Lower lobe of right lung (tissue), 2 donors: ENCODE results near the gene CTNNA2. TPM values are rescaled to one million over a fixed set of nuclear protein-coding genes. Genes with fewer than 3 reads are reported as not detected.

Experiments
- ATAC-seq, 2 donors: fragments of 200-7000 bp; cut with Tn5 transposase; one replicate each; pipeline ENCODE4 v1.9.1; 2020 to 2022; ENCODE audit warnings: mild to moderate bottlenecking in 2 of 2, moderate library complexity in 2 of 2
- DNase-seq: peaks from one replicate; pipeline ENCODE4 v3.0.0-alpha.2; 2020
- H3K27ac ChIP-seq: fragments of 200-600 bp; one replicate; pipeline ENCODE4 v1.8.0; 2022
- H3K27me3 ChIP-seq: fragments of 200-600 bp; one replicate; pipeline ENCODE4 v1.8.0; 2022; ENCODE audit warnings: low read depth
- H3K36me3 ChIP-seq: fragments of 200-600 bp; one replicate; pipeline ENCODE4 v1.8.0; 2022; ENCODE audit warnings: mild to moderate bottlenecking
- H3K4me1 ChIP-seq: fragments of 200-600 bp; one replicate; pipeline ENCODE4 v1.8.0; 2022
- H3K4me3 ChIP-seq: fragments of 200-600 bp; one replicate; pipeline ENCODE4 v1.8.0; 2022; ENCODE audit warnings: mild to moderate bottlenecking
- H3K9me3 ChIP-seq: fragments of 200-600 bp; one replicate; pipeline ENCODE4 v1.8.0; 2022
- CTCF ChIP-seq: fragments of 200-600 bp; IDR thresholded peaks from one replicate; pipeline ENCODE4 v1.8.0; 2022; ENCODE audit warnings: antibody characterized with exemption, mild to moderate bottlenecking
- intact Hi-C: fragments of 100-400 bp; cut with DNase I; formaldehyde crosslinking; loops from one replicate; pipeline ENCODE4 v1.11.0; 2022
- total RNA-seq: library from RNA; stranded (reverse); fragmentation: NEBNext Ultra II Directional; extraction: Animal tissue kit (Norgen Biotek cat#: 25700); gene quantifications from one replicate; pipeline ENCODE4 v1.2.1, GENCODE V29; 2021
- donor health status: DM: no; HTN: yes; CAD: no; lungs with severe emphysema.

Gene CTNNA2
- total RNA-seq, 1 donor from 2014 or later = not detected

- no peaks in the 10 kb centered on the region for H3K27me3 ChIP-seq
- no peaks in the 10 kb centered on the region for H3K36me3 ChIP-seq
- ATAC-seq = no peak
- H3K4me3 ChIP-seq = no peak overlapping the region
- H3K9me3 ChIP-seq = no peaks in the 10 kb centered on the region
- DNase-seq = no peak
- no peaks in the 10 kb centered on the region for H3K4me1 ChIP-seq
- intact Hi-C loops = no loop called here
- no peak overlapping the region for H3K27ac ChIP-seq
- no peak for TF ChIP-seq CTCF
Measured at GRCh38 chr2:80248146-80248545, 735.3 kb downstream of the CTNNA2 start.

- Histone ChIP-seq H3K9me3 (no peaks in the 10 kb centered on the region), H3K27ac (no peak overlapping the region), H3K4me3 (no peak overlapping the region), H3K4me1 (no peaks in the 10 kb centered on the region), H3K36me3 (no peaks in the 10 kb centered on the region), H3K27me3 (no peaks in the 10 kb centered on the region)
- no peak for ATAC-seq
- DNase-seq = no peak
- TF ChIP-seq CTCF = no peak
- intact Hi-C loops = no loop called here
Measured at GRCh38 chr2:80252294-80252986, 739.6 kb downstream of the CTNNA2 start.

GRCh38 chr2:80255918-80256781 is 743.3 kb downstream of the CTNNA2 start:
- no peaks in the 10 kb centered on the region for H3K27me3 ChIP-seq
- peak in 1 of 2 donors; percentile 48 for ATAC-seq
- no peaks in the 10 kb centered on the region for H3K4me1 ChIP-seq
- TF ChIP-seq CTCF = no peak
- no peak for DNase-seq
- no peak overlapping the region for H3K27ac ChIP-seq
- intact Hi-C loops = no loop called here
- no peak overlapping the region for H3K4me3 ChIP-seq
- no peaks in the 10 kb centered on the region for H3K36me3 ChIP-seq
- no peaks in the 10 kb centered on the region for H3K9me3 ChIP-seq

GRCh38 chr2:80256782-80257167 is 743.9 kb downstream of the CTNNA2 start:
- DNase-seq (no peak), ATAC-seq (no peak)
- H3K27ac ChIP-seq = no peak overlapping the region
- H3K4me3 ChIP-seq = no peak overlapping the region
- TF ChIP-seq CTCF = no peak
- H3K27me3 ChIP-seq = no peaks in the 10 kb centered on the region
- H3K36me3 ChIP-seq = no peaks in the 10 kb centered on the region
- no peaks in the 10 kb centered on the region for H3K9me3 ChIP-seq
- H3K4me1 ChIP-seq = no peaks in the 10 kb centered on the region
- intact Hi-C loops = no loop called here

- intact Hi-C loops = no loop called here
- Histone ChIP-seq H3K4me1 (no peaks in the 10 kb centered on the region), H3K27me3 (no peaks in the 10 kb centered on the region), H3K36me3 (no peaks in the 10 kb centered on the region), H3K27ac (no peak overlapping the region), H3K9me3 (no peaks in the 10 kb centered on the region), H3K4me3 (no peak overlapping the region)
- no peak for ATAC-seq
- TF ChIP-seq CTCF = no peak
- no peak for DNase-seq
Measured at GRCh38 chr2:80257450-80257849, 744.6 kb downstream of the CTNNA2 start.
